HG03097 (cell line): ENCODE measurements around the gene RPTOR.
"Not testable (repeated sequence)": the region's sequence is repeated elsewhere in the genome, so short reads cannot be mapped to it uniquely, and the experiment has no call there.

Experiments
- ATAC-seq: cut with Tn5 transposase; IDR thresholded peaks from one replicate; pipeline ENCODE4 v1.9.1; 2021; ENCODE audit not compliant: unreplicated experiment, low FRiP score

RPTOR gene

GRCh38 chr17:80803451-80804428, 259.1 kb downstream of the RPTOR start:
- ATAC-seq, result no peak

GRCh38 chr17:80804466-80804865, 259.8 kb downstream of the RPTOR start:
- no peak for ATAC-seq

DNA sequence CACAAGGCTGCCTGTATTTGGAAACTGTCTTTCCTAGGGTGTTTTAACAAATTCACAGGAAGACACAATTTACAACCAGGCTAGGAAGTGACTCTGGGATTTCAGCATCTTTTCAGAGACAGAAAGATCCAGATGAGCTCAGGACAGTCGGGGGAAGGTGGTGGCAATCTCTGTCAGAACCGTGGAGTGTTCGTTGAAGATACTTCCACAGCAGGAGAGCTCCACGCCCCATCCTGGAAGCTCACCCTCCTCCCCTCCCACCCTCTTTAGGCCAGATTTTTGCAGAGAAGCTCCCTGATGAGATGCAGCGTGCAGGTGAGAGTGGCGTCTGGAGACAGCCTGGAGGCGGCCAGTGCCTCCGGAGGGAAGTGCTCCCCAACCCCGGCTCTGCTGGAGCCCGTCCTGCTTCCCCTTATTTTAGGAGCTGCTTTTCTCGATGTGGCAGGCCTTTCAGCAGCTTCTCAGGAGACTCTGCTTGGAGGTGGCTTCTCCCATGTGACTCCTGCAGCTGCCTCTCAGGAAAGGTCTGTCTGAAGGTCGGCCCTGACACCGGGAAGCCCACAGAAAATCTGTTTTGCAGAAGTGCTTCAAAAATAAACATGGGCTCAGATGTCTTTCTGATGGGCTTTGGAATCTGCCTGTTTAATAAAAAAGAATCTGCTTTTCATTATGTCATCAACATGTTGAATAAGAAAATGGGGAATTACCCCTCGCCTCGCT, 260.6 kb downstream of the RPTOR start:
- ATAC-seq, result no peak

DNA sequence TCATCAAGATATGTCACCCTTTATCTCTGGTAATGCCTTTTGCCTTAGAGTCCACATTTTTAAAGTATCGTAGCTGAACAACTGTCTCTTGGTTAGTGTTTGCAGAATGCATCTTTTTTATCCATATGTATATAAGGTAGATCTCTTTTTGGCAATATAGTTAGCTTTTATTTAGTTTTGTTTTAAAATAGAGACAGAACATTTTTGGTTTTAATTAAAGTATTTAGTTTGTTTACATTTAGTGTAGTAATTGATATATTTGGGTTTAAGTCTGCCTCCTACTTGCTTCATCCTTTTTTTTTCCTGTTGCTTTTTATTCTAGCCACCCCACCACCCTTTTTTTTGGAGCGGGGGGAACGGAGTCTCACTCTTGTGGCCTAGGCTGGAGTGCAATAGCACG, 262.4 kb downstream of the RPTOR start:
- ATAC-seq, result no peak

DNA sequence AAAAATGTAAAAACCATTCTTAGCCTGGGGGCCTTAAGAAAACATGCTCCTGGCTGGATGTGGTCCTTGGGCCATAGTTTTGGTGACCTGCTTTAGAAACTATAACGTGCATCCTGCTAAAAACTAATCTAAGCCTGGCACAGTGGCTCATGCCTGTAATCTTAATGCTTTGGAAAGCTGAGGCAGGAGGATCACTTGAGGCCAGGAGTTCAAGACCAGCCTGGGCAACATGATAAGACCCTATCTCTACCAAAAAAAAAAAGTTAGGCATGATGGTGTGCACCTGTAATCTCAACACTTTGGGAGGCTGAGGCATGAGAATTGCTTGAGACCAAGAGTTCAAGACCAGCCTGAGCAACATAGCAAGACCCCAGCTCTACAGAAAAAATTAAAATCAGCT, 263.2 kb downstream of the RPTOR start:
- no peak for ATAC-seq

- ATAC-seq, result no peak
Observed at GRCh38 chr17:80811181-80812105, 266.8 kb downstream of the RPTOR start.

DNA sequence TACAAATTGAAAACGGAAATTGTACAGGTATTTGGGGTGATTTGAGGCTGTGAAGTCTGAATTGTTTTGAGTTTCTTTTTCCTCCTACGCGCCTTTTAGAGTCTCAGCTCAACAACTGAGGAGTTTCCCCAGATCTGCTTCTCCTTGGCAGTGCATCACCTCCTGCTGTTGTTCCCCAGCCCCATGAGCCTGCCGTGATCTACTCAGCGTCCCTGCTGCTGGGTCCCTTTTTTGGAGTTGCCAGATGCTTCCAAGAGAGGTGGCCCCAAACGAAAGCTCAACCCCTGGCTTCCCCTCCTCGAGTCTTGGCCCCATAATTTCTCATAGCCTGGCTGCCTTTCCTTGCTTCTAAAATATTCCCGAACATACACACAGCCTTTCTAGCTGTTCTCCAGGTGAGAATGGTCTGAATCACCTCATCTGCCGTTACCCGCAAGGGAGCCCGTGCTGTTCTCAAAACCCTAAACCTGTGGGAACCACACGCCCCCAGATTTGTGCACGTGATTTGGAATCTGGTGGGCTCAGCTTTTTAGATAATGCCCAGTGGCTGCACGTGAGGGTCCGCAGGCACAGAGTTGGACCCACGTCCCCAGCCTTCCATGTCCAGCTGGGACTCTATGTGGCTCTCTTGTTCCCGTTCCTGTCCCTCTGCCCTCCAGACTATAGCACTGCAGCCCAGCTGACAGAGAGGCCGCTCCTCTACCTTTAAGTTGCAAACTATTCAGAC, 267.9 kb downstream of the RPTOR start:
- ATAC-seq, result no peak

GRCh38 chr17:80813318-80813717, 268.7 kb downstream of the RPTOR start:
- no peak for ATAC-seq

GRCh38 chr17:80814491-80814890, 269.9 kb downstream of the RPTOR start:
- ATAC-seq, result no peak

GRCh38 chr17:80815151-80815681, 270.6 kb downstream of the RPTOR start:
- no peak for ATAC-seq

DNA sequence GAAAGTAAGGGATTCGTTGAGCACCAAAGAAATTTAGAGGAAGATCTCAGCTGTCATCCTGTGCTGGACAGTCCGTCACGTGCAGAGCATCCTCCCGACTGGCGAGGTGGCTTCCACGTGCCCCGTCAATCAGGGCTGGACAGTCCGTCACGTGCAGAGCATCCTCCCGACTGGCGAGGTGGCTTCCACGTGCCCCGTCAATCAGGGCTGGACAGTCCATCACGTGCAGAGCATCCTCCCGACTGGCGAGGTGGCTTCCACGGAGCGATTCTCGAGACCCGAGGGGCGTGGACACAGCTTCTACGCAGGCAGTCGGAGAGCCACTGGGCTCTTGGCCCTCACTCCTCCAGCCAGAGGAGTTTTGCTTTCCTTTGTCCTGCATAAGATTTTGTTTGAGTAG, 271.1 kb downstream of the RPTOR start:
- not testable (repeated sequence) for ATAC-seq

- ATAC-seq, result no peak
Observed at GRCh38 chr17:80816241-80817103, 271.8 kb downstream of the RPTOR start.

DNA sequence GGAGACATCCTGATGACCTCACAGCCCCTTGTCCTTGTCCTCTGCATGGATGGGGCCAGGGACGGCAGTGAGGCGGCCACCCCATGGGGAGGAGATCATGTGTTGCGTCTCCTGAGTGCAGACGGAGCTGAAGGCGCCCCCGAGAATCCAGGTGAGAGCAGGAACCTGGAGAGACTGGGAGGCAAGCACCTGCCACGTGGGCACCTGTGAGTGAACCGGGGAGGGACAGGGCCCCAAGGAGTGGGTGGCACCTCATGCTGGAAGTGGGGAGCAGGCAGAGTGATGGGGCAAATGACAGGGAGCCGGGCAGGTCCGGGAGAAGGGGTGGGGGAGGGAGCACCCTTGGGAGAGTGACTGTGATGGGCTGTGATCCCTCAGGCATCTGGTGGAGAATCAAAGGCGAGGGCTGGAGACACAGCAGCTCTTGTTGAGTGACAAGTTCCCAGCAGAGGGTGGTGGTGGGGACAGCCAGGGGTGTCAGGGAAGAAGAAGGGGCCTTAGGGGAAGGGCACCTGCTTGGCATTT, 272.7 kb downstream of the RPTOR start:
- no peak for ATAC-seq

- no peak for ATAC-seq
Observed at GRCh38 chr17:80817861-80818260, 273.2 kb downstream of the RPTOR start.

DNA sequence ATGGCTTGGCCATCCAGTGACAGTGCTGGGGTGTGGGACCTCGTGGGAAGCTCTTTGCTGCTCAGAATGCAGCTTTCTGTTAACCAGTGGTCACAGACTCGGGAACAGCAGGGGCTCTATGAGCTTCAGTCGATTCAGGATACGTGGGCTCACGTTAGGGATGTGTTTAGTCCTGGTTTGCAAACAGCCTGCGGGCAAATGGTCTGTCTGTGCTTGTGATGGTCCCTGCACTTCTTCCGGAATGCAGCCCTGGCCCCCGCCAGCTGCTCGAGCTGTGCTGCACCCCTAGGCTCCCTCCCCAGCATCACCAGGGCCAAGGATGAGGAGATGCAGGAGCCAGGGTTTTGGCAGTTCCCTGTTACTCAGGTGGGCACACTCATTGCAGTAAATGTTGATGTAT, 274.2 kb downstream of the RPTOR start:
- no peak for ATAC-seq

- ATAC-seq, result no peak
Observed at GRCh38 chr17:80819422-80820164, 275.0 kb downstream of the RPTOR start.

GRCh38 chr17:80820331-80820730, 275.7 kb downstream of the RPTOR start:
- no peak for ATAC-seq

- ATAC-seq, result no peak
Observed at GRCh38 chr17:80821546-80821945, 276.9 kb downstream of the RPTOR start.
